ENCODE measurements around the gene HDAC4. TPM values are rescaled to one million over a fixed set of nuclear protein-coding genes. Genes with fewer than 3 reads are reported as not detected.

HDAC4 gene
- total and polyA plus RNA-seq, 4 donors = 2.9 to 37.2 (median 4.4) TPM

DNA sequence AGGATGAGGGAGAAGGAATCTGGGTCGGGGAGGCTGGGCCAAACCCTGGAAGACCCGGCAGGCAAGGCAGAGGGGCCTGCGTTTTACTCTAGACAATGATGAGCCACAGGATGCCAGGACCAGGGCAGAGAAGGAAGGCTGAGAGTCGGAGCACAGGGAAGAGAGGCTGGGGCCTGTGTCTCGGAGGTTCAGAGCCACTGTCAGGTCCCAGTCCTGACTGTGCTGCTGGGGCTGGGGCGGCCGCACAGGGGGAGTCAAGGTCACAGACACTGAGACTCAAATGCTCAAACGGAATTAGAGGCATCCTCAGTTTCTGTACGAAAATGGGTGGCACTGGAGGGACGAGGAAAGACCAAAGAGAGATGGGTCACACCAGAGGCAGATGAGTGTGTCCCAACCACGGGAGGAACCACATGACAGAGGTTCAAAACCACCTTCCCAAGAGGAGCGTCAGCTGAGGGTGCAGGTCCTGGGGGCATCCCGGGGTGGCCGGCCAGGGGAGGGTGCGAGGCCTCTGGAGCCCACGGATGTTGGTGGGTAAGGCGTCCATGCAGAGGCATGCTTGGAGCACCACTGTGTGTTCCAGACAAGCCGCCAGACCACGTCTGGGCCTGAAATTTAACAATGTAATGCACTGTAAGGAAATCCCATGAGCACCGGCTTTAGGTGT, 14.7 kb downstream of the HDAC4 start (continued):
- TF ChIP-seq, protein P1, sequence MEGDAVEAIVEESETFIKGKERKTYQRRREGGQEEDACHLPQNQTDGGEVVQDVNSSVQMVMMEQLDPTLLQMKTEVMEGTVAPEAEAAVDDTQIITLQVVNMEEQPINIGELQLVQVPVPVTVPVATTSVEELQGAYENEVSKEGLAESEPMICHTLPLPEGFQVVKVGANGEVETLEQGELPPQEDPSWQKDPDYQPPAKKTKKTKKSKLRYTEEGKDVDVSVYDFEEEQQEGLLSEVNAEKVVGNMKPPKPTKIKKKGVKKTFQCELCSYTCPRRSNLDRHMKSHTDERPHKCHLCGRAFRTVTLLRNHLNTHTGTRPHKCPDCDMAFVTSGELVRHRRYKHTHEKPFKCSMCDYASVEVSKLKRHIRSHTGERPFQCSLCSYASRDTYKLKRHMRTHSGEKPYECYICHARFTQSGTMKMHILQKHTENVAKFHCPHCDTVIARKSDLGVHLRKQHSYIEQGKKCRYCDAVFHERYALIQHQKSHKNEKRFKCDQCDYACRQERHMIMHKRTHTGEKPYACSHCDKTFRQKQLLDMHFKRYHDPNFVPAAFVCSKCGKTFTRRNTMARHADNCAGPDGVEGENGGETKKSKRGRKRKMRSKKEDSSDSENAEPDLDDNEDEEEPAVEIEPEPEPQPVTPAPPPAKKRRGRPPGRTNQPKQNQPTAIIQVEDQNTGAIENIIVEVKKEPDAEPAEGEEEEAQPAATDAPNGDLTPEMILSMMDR (IDR thresholded peaks at IDR 0.05; ENCODE audit: low read depth, low read length, missing input control) = no peak
- TF ChIP-seq HNF4G (IDR thresholded peaks at IDR 0.05) (no peak), TAF1 (conservative IDR thresholded peaks at IDR 0.05) (no peak)

DNA sequence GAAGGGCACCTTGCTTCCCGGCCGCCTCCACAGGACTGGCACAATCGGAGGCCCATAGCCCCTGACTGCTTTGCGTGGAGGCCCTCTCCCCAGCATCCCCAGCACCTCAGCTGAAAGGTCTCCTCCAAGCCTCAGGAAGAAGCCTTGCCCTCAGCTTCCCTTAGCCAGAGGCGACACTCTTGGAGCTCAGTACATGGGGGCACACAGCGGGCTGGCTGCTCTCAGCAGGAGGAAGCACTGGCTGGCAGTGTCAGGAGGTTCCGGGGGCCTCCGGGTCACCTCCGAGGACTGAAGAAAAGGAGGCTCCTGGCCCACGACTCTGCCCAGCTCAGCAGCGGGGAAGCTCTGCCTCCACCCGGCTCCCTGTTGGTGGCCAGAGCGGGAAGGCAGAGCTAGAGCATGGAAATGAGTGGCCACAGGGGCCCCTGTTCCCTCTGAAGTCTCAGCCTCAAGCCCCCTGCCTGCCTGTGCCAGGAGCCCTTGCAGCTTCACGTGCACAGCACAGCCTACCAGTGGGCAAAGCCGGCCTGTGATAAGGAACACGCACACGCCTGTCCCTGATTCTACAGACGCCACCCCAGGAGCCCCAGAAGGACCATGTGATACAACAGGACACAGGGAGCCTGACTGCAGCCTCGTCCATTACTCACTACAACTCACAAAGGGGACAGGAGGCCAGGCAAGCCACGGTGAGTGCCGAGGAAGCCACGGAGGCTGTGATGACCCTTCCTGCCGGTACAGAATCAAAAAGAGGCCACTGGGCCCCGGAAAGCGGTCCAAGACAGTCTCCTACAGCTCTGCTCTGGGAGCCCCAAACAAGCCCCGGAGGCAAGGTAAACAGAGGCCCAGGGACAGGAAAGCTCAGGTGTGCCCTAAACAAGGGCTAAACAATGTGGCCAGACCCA, 15.5 kb downstream of the HDAC4 start:
- Histone ChIP-seq H3K9ac (ENCODE audit: low read depth in 1 of 2, low read length in 2 of 2) (no peak overlapping the region), H3K36me3 (ENCODE audit: control insufficient read depth in 4 of 4, insufficient read depth in 3 of 4, low read depth in 1 of 4, low read length in 3 of 4) (peaks cover 0 to 2% (median 0%) of the 10 kb centered on the region in 4 donors), H3K27ac (ENCODE audit: low read depth in 1 of 2, low read length in 2 of 2) (no peak overlapping the region), H3K4me3 (ENCODE audit: low read depth in 1 of 3, low read length in 3 of 3) (no peak overlapping the region), H3K27me3 (ENCODE audit: control insufficient read depth in 4 of 4, insufficient read depth in 4 of 4, low read length in 3 of 4) (no peaks in the 10 kb centered on the region), H3K9me3 (ENCODE audit: control insufficient read depth in 4 of 4, low read length in 3 of 4) (no peaks in the 10 kb centered on the region), H3K4me1 (ENCODE audit: control insufficient read depth in 4 of 4, insufficient read depth in 4 of 4, low read length in 3 of 4) (no peaks in the 10 kb centered on the region)
- TF ChIP-seq HNF4G (IDR thresholded peaks at IDR 0.05) = no peak
- TF ChIP-seq FOXA1 (IDR thresholded peaks at IDR 0.05) = no peak
- no peak for TF ChIP-seq EGR1 (IDR thresholded peaks at IDR 0.05; ENCODE audit: low read depth in 2 of 2)
- TF ChIP-seq HNF4A (conservative IDR thresholded peaks at IDR 0.05) = no peak
- TF ChIP-seq NR2F2 (IDR thresholded peaks at IDR 0.05) = no peak
- no peak for TF ChIP-seq GABPA (IDR thresholded peaks at IDR 0.05 in 1 of 2, conservative IDR thresholded peaks at IDR 0.05 in 1 of 2)
- no peak for TF ChIP-seq JUND (IDR thresholded peaks at IDR 0.05)
- TF ChIP-seq YY1 (IDR thresholded peaks at IDR 0.05) = no peak
- TF ChIP-seq, protein P1 (IDR thresholded peaks at IDR 0.05; ENCODE audit: low read depth, low read length, missing input control) = no peak
- TF ChIP-seq, protein P2, sequence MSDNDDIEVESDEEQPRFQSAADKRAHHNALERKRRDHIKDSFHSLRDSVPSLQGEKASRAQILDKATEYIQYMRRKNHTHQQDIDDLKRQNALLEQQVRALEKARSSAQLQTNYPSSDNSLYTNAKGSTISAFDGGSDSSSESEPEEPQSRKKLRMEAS (IDR thresholded peaks at IDR 0.05) = no peak
- TF ChIP-seq, protein P3, sequence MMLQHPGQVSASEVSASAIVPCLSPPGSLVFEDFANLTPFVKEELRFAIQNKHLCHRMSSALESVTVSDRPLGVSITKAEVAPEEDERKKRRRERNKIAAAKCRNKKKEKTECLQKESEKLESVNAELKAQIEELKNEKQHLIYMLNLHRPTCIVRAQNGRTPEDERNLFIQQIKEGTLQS (IDR thresholded peaks at IDR 0.05) = no peak
- TF ChIP-seq, protein P4, sequence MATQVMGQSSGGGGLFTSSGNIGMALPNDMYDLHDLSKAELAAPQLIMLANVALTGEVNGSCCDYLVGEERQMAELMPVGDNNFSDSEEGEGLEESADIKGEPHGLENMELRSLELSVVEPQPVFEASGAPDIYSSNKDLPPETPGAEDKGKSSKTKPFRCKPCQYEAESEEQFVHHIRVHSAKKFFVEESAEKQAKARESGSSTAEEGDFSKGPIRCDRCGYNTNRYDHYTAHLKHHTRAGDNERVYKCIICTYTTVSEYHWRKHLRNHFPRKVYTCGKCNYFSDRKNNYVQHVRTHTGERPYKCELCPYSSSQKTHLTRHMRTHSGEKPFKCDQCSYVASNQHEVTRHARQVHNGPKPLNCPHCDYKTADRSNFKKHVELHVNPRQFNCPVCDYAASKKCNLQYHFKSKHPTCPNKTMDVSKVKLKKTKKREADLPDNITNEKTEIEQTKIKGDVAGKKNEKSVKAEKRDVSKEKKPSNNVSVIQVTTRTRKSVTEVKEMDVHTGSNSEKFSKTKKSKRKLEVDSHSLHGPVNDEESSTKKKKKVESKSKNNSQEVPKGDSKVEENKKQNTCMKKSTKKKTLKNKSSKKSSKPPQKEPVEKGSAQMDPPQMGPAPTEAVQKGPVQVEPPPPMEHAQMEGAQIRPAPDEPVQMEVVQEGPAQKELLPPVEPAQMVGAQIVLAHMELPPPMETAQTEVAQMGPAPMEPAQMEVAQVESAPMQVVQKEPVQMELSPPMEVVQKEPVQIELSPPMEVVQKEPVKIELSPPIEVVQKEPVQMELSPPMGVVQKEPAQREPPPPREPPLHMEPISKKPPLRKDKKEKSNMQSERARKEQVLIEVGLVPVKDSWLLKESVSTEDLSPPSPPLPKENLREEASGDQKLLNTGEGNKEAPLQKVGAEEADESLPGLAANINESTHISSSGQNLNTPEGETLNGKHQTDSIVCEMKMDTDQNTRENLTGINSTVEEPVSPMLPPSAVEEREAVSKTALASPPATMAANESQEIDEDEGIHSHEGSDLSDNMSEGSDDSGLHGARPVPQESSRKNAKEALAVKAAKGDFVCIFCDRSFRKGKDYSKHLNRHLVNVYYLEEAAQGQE (IDR thresholded peaks at IDR 0.05) = no peak
- TF ChIP-seq RAD21 (IDR thresholded peaks at IDR 0.05) = no peak
- no peak for TF ChIP-seq TAF1 (conservative IDR thresholded peaks at IDR 0.05)
- TF ChIP-seq SP1 (IDR thresholded peaks at IDR 0.05) = no peak
- no peak for DNase-seq (ENCODE audit: low spot score)
- WGBS = 95% methylated on average over 26 of the region's 26 CpGs
